Right lung (tissue), 5 donors: ENCODE data around the gene TMA7. TPM values are rescaled to one million over a fixed set of nuclear protein-coding genes. Genes with fewer than 3 reads are reported as not detected.
"Not testable (repeated sequence)": the region's sequence is repeated elsewhere in the genome, so short reads cannot be mapped to it uniquely, and the experiment has no call there.

Experiments used
- DNase-seq, 2 donors: peaks; one replicate each; pipeline ENCODE4 v3.0.0-alpha.2; 2013
- polyA plus RNA-seq, 5 donors: library from polyadenylated mRNA; unstranded; fragments of 120-200 nt; gene quantifications; one replicate each; pipeline versions ENCODE4 v1.2.1 to v1.2.3, GENCODE V29; 2013; ENCODE audit warnings: inconsistent platforms in 1 of 5, low replicate concordance in 1 of 5; ENCODE audit not compliant: insufficient read length in 5 of 5, insufficient read depth in 1 of 5

The TMA7 gene
- polyA plus RNA-seq, 5 donors = 254 to 310 (median 266) TPM

GRCh38 chr3:48466386-48467109, 26.5 kb downstream of the TMA7 start:
- no peak for DNase-seq

- DNase-seq = no peak
Observed at GRCh38 chr3:48467110-48467454, 27.0 kb downstream of the TMA7 start.

- DNase-seq = no peak
Observed at GRCh38 chr3:48467473-48468267, 27.6 kb downstream of the TMA7 start.

- DNase-seq = no peak
Observed at GRCh38 chr3:48468329-48468731, 28.3 kb downstream of the TMA7 start.

- no peak for DNase-seq
Observed at GRCh38 chr3:48469046-48469915, 29.2 kb downstream of the TMA7 start.

- no peak for DNase-seq
Observed at GRCh38 chr3:48470286-48470685, 30.2 kb downstream of the TMA7 start.

GRCh38 chr3:48472673-48472922, 32.5 kb downstream of the TMA7 start:
- no peak for DNase-seq

GRCh38 chr3:48472923-48473616, 33.0 kb downstream of the TMA7 start:
- DNase-seq = peak; percentile 90 to 91

- no peak for DNase-seq
Observed at GRCh38 chr3:48473617-48473952, 33.5 kb downstream of the TMA7 start.

GRCh38 chr3:48474031-48474430, 34.0 kb downstream of the TMA7 start:
- DNase-seq = not testable (repeated sequence)

GRCh38 chr3:48474619-48475018, 34.6 kb downstream of the TMA7 start:
- DNase-seq = no peak

- no peak for DNase-seq
Observed at GRCh38 chr3:48475188-48475587, 35.1 kb downstream of the TMA7 start.

- no peak for DNase-seq
Observed at GRCh38 chr3:48476426-48477053, 36.5 kb downstream of the TMA7 start.

- DNase-seq = no peak
Observed at GRCh38 chr3:48477959-48478520, 38.0 kb downstream of the TMA7 start.

- DNase-seq = no peak
Observed at GRCh38 chr3:48478626-48479555, 38.8 kb downstream of the TMA7 start.

GRCh38 chr3:48480891-48481290, 40.8 kb downstream of the TMA7 start:
- DNase-seq = not testable (repeated sequence)

- not testable (repeated sequence) for DNase-seq
Observed at GRCh38 chr3:48482822-48483221, 42.8 kb downstream of the TMA7 start.

GRCh38 chr3:48486952-48487351, 46.9 kb downstream of the TMA7 start:
- no peak for DNase-seq

- DNase-seq = no peak
Observed at GRCh38 chr3:48492461-48493202, 52.6 kb downstream of the TMA7 start.

GRCh38 chr3:48493203-48493501, 53.1 kb downstream of the TMA7 start:
- DNase-seq = no peak
